Stimulated activated memory B cell treated with anti-CD40 and anti-IgM and Interleukin-4, amounts not matched to agents 10 μg/mL and 1 μg/mL and 100 μg/mL, for 72 hours (primary cell): ENCODE measurements around the gene XXYLT1.
A peak's percentile ranks its signal among the peaks of the same experiment; 100 is the strongest.

Source experiments
- ATAC-seq: fragments of 150-1000 bp; cut with Tn5 transposase; 2 replicates; pipeline ENCODE4 v1.10.0; 2021
- H3K27ac Mint-ChIP-seq: one replicate; pipeline ENCODE4 v1.8.0; 2022; ENCODE audit warnings: mild to moderate bottlenecking, mixed read lengths
- H3K27me3 Mint-ChIP-seq: one replicate; pipeline ENCODE4 v1.8.0; 2022; ENCODE audit warnings: mixed read lengths
- H3K36me3 Mint-ChIP-seq: one replicate; pipeline ENCODE4 v1.8.0; 2022; ENCODE audit warnings: mixed read lengths
- H3K4me1 Mint-ChIP-seq: one replicate; pipeline ENCODE4 v1.8.0; 2022; ENCODE audit warnings: mixed read lengths
- H3K4me3 Mint-ChIP-seq: one replicate; pipeline ENCODE4 v1.8.0; 2022; ENCODE audit warnings: mild to moderate bottlenecking, moderate library complexity, mixed read lengths
- H3K9me3 Mint-ChIP-seq: one replicate; pipeline ENCODE4 v1.8.0; 2022; ENCODE audit warnings: mixed read lengths

The XXYLT1 gene

DNA sequence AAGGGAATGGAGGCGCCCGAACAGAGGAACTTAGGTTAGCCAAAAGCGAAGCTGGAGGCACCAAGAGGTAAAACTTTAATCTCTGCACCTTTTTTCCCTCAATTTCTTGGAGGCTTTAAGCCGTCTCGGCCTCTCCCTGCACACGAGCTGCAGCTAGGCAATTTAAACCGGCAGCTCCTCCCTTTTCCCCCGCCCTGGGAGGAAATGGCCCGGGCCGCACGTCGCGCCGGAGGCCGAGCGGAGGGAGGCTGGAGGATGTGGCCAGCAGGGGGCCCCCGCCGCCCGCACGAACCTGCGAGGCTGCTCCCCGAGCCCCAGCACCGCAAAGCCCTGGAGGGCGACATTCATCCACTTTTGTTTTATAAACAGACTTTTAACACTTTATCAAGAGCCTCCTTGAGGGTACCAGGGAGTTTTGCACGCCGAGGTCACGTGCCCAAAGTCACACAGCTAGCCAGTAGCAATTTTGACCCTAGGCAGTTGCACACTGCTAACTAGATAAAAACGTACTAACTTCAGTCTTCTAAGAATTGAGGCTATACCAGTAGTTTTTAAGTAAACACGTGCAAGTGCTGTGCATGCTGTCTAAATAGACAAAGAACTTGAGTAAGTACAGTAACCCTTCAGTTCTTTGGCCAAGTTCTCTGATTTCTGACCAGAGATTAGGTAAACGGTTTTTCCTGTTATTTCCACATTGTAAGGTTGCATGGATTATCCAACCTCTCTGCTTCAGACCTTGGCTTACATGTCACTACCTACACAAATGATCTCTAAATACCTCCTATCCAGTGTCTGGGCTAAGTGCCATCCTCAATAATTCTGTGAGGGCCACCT lies 668 bp upstream of the XXYLT1 start:
- ATAC-seq, result peak; percentile 89
- Mint-ChIP-seq H3K27me3 (no peaks in the 10 kb centered on the region), H3K27ac (peak overlapping the region; percentile 80), H3K4me1 (peaks cover 26% of the 10 kb centered on the region), H3K4me3 (peak overlapping the region; percentile 93), H3K9me3 (no peaks in the 10 kb centered on the region), H3K36me3 (peaks cover 13% of the 10 kb centered on the region)

DNA sequence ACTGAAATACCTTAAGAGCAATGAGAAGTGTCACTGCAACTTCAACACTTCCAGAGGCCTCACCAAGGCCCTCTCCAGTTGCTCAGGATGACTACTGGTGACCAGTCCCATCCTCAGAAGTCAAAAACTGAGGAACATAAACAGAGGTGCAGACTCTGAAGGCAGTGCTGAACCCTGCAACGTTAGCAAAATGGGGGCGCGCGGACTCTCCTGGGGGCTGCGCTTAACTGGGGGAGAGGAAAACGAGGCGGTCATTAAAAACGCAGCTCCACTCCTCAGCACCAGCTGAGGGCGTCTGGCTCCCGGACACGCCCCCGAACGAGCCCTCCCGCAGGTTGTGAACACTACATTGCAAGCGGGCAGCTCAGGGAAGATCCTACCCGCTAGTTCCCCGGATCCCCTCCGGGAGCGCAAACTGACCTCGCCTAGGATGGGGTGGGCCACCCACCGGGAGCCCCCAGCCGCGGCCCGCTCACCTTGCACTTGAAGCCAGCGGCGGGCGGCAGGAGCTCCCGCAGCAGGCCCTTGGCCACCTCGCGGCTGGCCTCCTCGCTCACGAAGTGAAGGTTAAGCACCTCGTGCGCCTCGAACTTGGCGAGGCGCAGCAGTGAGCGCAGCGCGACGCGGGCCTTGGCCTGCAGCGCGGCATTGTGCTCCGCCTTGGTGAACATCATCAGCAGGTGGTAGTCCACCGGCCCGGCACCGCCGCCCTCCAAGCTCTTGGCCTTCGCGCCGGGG lies 711 bp downstream of the XXYLT1 start:
- no peaks in the 10 kb centered on the region for H3K27me3 Mint-ChIP-seq
- H3K4me1 Mint-ChIP-seq, result peaks cover 26% of the 10 kb centered on the region
- ATAC-seq, result peak; percentile 34
- peak overlapping the region; percentile 74 for H3K4me3 Mint-ChIP-seq
- H3K36me3 Mint-ChIP-seq, result peaks cover 19% of the 10 kb centered on the region
- no peaks in the 10 kb centered on the region for H3K9me3 Mint-ChIP-seq
- peak overlapping the region; percentile 80 for H3K27ac Mint-ChIP-seq

DNA sequence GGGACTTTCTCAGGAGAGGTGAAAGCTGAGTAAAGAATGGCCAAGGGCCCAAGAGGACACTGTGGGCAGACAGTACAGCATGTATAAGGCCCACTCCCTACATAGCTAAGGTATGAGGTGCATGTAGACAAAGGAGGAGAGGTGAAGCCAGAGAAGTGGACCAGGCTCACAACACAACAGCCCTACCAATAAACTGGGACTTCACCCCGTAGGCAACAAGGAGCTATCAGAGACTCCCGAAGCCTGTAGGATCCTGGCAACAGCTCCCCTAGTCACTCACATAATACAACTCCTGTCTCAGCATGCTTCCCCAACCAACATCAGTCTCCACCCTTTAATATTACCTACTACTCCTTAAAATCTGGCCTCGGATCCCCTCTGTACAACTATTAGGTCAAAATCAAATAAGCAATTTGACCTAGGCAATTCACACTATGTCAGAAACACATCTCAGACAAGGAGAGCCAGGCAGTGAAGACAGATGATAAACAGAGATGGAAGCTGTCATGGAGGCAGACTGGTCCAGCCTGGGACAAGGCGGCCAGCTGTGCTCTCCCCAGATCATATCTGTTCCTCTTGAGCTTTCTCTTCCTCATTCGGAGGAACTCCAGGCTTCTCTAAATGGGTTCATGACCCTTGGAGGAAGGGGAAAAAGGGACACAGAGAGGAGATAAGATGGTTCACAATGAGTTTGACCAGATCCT lies 1.4 kb downstream of the XXYLT1 start:
- no peak for ATAC-seq
- H3K4me1 Mint-ChIP-seq, result peaks cover 27% of the 10 kb centered on the region
- no peaks in the 10 kb centered on the region for H3K9me3 Mint-ChIP-seq
- H3K36me3 Mint-ChIP-seq, result peaks cover 22% of the 10 kb centered on the region
- H3K27me3 Mint-ChIP-seq, result no peaks in the 10 kb centered on the region
- peak overlapping the region; percentile 80 for H3K27ac Mint-ChIP-seq
- H3K4me3 Mint-ChIP-seq, result peak overlapping the region; percentile 74

- H3K9me3 Mint-ChIP-seq, result no peaks in the 10 kb centered on the region
- peaks cover 34% of the 10 kb centered on the region for H3K4me1 Mint-ChIP-seq
- H3K4me3 Mint-ChIP-seq, result peak overlapping the region; percentile 74
- H3K27ac Mint-ChIP-seq, result no peak overlapping the region
- H3K36me3 Mint-ChIP-seq, result peaks cover 30% of the 10 kb centered on the region
- no peak for ATAC-seq
- no peaks in the 10 kb centered on the region for H3K27me3 Mint-ChIP-seq
These were observed 2.2 kb downstream of the XXYLT1 start for GRCh38 chr3:195268576-195269309.

DNA sequence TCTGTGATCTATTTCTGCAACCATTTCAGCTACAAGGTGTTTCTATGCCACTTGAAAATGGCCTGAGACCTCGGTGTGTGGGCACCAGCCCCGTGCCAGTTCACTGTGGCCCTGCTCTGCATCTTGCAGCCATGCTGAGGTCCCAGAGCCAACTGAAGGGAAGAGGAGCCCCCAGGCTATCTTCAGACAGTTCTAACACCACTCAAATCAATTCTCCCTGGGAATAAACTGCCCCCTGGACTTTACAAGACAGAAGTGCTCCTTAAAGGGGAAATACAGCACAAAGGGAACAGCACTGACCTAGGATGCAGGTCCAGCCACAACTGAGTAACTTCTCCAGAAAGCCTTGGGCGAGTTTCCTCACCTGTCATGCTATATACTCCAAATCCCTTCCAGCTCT lies 3.9 kb downstream of the XXYLT1 start:
- Mint-ChIP-seq H3K27ac (no peak overlapping the region), H3K4me3 (no peak overlapping the region), H3K9me3 (no peaks in the 10 kb centered on the region), H3K4me1 (peaks cover 37% of the 10 kb centered on the region), H3K27me3 (no peaks in the 10 kb centered on the region), H3K36me3 (peaks cover 30% of the 10 kb centered on the region)
- no peak for ATAC-seq

DNA sequence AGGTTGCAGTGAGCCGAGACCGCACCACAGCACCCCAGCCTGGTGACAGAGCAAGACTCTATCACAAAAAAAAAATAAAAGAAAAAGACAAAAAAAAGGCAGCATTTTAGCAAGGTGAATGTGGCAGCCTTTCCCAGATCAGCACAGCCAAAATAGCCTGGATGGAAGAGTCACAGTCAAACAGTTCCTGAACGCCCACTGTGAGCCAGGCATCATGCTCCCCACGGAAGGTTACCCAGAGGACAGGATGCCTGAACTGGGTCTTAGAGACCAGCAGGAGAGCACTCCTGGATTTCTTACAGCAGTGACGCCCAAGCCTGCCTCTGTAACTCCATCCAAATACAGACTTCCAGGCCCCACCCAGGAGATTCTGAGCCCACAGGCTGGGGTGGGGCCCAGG lies 4.5 kb downstream of the XXYLT1 start:
- Mint-ChIP-seq H3K4me1 (peaks cover 32% of the 10 kb centered on the region), H3K4me3 (no peak overlapping the region), H3K27ac (no peak overlapping the region), H3K36me3 (peaks cover 30% of the 10 kb centered on the region), H3K9me3 (no peaks in the 10 kb centered on the region), H3K27me3 (no peaks in the 10 kb centered on the region)
- no peak for ATAC-seq

DNA sequence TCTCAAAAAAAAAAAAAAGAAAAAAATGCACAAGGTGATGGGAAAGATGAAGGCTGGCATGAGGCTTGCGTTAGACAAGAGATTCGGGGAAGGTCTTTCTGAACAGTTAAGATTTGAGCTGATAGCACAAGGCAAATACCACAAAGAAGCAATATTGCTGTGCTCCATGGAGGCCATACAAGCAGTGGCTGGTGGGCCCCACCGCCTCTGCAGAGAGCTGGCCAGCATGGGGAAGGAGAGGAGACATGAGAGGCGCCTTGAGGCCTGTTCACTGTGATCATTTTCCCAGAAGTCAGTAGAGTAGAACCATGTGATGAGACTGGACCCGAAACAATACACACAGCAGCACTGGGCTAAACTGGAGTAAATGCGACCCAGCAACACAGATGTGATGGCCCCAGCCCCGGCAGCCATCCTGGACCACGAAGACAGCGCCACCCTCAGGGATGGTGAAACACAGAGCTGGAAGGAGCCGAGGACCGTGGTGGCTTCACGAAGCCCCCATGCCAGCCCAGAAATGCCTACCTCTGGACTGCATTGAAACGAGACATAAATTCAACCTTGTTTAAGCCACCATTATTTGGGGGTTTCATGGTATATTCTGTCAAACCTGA lies 5.5 kb downstream of the XXYLT1 start:
- peaks cover 40% of the 10 kb centered on the region for H3K4me1 Mint-ChIP-seq
- H3K27me3 Mint-ChIP-seq, result no peaks in the 10 kb centered on the region
- no peak overlapping the region for H3K27ac Mint-ChIP-seq
- no peak for ATAC-seq
- H3K9me3 Mint-ChIP-seq, result no peaks in the 10 kb centered on the region
- no peak overlapping the region for H3K4me3 Mint-ChIP-seq
- H3K36me3 Mint-ChIP-seq, result peaks cover 30% of the 10 kb centered on the region

GRCh38 chr3:195263925-195264600 lies 6.9 kb downstream of the XXYLT1 start:
- no peak overlapping the region for H3K27ac Mint-ChIP-seq
- H3K4me3 Mint-ChIP-seq, result no peak overlapping the region
- no peaks in the 10 kb centered on the region for H3K27me3 Mint-ChIP-seq
- H3K36me3 Mint-ChIP-seq, result peaks cover 30% of the 10 kb centered on the region
- H3K9me3 Mint-ChIP-seq, result no peaks in the 10 kb centered on the region
- peaks cover 31% of the 10 kb centered on the region for H3K4me1 Mint-ChIP-seq
- no peak for ATAC-seq

DNA sequence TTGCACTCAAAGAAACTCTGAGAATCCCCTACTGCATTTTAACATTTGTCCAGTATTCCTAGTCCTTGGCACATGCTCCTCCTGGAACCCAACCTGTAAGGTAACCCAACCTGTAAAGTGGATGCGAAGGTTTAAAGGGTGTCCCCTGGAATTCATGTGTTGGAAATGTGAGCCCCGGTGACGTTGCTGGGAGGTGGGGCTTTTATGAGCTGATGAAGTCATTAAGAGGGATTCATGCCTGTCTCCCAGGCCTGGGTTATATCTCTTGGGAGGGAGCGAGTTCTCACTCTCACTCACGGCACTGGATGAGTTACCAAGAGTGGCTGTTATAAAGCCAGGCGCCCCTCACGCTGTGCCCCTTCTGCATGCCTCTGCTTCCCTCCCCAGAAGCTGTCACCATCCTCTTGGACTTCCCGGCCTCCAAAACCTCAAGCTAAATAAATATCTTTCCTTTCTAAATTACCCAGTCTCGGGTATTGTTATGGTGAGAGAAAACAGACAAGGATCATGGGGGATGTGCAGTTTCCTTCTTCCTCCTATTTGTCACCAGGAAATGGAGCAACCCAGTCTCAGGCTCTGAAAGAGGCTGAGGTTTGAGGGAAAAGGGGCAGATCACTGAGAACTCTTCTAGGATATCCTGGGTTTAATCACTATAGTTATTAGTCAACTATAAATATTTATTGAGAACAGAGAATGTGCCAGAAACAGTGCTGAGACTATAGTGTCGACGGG lies 7.6 kb downstream of the XXYLT1 start:
- H3K27me3 Mint-ChIP-seq, result no peaks in the 10 kb centered on the region
- H3K27ac Mint-ChIP-seq, result no peak overlapping the region
- no peak for ATAC-seq
- no peaks in the 10 kb centered on the region for H3K9me3 Mint-ChIP-seq
- peaks cover 24% of the 10 kb centered on the region for H3K36me3 Mint-ChIP-seq
- peaks cover 31% of the 10 kb centered on the region for H3K4me1 Mint-ChIP-seq
- H3K4me3 Mint-ChIP-seq, result no peak overlapping the region

DNA sequence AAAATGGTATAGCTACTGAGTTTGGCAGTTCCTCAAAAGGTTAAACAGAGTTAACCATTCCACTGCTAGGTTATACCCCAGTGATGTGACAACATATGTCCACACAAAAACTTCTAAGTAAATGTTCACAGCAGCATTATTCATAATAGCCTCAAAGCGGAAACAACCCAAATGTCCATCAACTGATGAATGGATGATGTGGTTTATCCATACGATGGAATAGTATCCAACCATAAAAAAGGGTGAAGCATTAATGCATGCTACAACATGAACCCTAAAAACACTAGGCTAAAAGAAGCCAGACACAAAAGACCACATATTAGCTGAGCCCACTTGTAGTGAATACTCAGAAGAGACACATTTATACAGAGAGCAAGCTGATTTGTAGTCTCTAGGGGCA lies 9.0 kb downstream of the XXYLT1 start:
- no peaks in the 10 kb centered on the region for H3K27me3 Mint-ChIP-seq
- H3K9me3 Mint-ChIP-seq, result no peaks in the 10 kb centered on the region
- no peak overlapping the region for H3K27ac Mint-ChIP-seq
- H3K36me3 Mint-ChIP-seq, result peaks cover 17% of the 10 kb centered on the region
- ATAC-seq, result no peak
- H3K4me1 Mint-ChIP-seq, result peaks cover 39% of the 10 kb centered on the region
- H3K4me3 Mint-ChIP-seq, result no peak overlapping the region

GRCh38 chr3:195260280-195260905 lies 10.6 kb downstream of the XXYLT1 start:
- Mint-ChIP-seq H3K4me1 (peaks cover 44% of the 10 kb centered on the region), H3K36me3 (peaks cover 12% of the 10 kb centered on the region), H3K27ac (peak overlapping the region; percentile 86), H3K9me3 (no peaks in the 10 kb centered on the region), H3K27me3 (no peaks in the 10 kb centered on the region), H3K4me3 (peak overlapping the region; percentile 82)
- peak; percentile 1 for ATAC-seq

DNA sequence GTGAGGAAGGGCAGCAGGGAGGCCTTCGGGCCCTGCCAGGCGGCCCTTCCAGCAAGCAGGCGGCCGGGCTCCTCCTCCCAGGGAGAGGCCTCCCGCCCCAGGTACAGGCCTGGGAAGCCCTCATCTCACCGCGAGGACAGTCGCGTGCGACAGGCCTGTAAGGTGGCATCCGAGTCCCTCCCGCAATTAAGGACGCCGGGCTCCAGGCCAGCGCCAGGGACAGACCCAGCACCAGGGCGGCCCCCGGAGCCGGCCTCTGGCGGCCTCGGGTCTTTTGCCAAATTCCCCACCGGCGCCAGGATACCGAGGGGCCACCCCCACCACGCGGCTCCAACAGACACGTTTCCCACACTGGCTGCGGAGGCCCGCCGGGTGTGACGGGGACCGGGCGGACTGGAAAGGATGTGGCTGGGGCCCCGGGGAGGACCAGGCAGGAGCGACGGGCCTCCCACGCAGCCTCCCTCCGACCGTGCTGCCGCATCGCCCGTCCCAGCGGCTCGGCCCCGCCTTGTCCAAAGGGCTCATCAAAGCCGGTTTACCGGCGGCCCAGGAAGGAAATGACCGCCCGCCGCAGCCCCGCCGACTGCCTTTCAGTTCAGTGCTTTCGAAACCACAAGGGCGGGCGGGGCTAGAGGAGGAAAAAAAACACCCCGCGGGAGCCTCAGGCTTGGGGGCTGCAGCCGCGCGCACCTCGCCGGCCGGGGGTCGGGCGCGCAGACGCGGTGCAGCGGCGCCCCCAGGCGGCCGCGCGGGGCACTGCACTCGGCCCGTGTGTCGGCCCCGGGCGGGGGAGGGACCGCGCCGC lies 11.3 kb downstream of the XXYLT1 start:
- Mint-ChIP-seq H3K4me3 (peak overlapping the region; percentile 73), H3K27me3 (no peaks in the 10 kb centered on the region), H3K4me1 (peaks cover 45% of the 10 kb centered on the region), H3K36me3 (peaks cover 9% of the 10 kb centered on the region), H3K27ac (peak overlapping the region; percentile 86), H3K9me3 (no peaks in the 10 kb centered on the region)
- peak; percentile 90 for ATAC-seq

- Mint-ChIP-seq H3K27ac (peak overlapping the region; percentile 86), H3K4me1 (peaks cover 40% of the 10 kb centered on the region), H3K27me3 (no peaks in the 10 kb centered on the region), H3K4me3 (peak overlapping the region; percentile 73), H3K36me3 (peaks cover 3% of the 10 kb centered on the region), H3K9me3 (no peaks in the 10 kb centered on the region)
- ATAC-seq, result peak; percentile 0
These were observed 11.8 kb downstream of the XXYLT1 start for GRCh38 chr3:195259154-195259474.
